ENCODE data around the gene ECHS1.

GRCh38 chr10:133355266-133355665 is 17.9 kb downstream of the ECHS1 start:
- TF ChIP-seq ZZZ3 (IDR thresholded peaks at IDR 0.05; ENCODE audit: control insufficient read depth, insufficient read length, low read depth) (no peak), ZNF274 (IDR thresholded peaks at IDR 0.05; ENCODE audit: insufficient read depth, insufficient read length) (no peak), POLR2A (IDR thresholded peaks at IDR 0.05; ENCODE audit: low read depth, low read length) (no peak), ATF7 (IDR thresholded peaks at IDR 0.05; ENCODE audit: low read depth) (no peak), CTCF (IDR thresholded peaks at IDR 0.05 in 2 of 3, conservative IDR thresholded peaks at IDR 0.05 in 1 of 3; ENCODE audit: control insufficient read depth in 2 of 3, extremely low read depth in 1 of 3, insufficient read depth in 1 of 3, low read depth in 3 of 3, low read length in 3 of 3) (no peak), RBBP5 (conservative IDR thresholded peaks at IDR 0.05) (no peak)

Data from GM12878 (cell line).